Endodermal cell (in vitro differentiated cells): Measurements from ENCODE around the gene KRT5. TPM values are rescaled to one million over a fixed set of nuclear protein-coding genes. Genes with fewer than 3 reads are reported as not detected.
A peak's percentile ranks its signal among the peaks of the same experiment; 100 is the strongest.

Source experiments
- DNase-seq: peaks from one replicate; pipeline ENCODE4 v3.0.0-alpha.2; 2017
- H3K27ac ChIP-seq: 2 replicates; pipeline ENCODE4 v1.5.1; 2013; ENCODE audit warnings: mild to moderate bottlenecking, low read depth, low read length, moderate library complexity
- H3K27me3 ChIP-seq: 2 replicates; pipeline ENCODE4 v1.6.1; 2013; ENCODE audit warnings: mild to moderate bottlenecking, low read length, moderate library complexity; ENCODE audit not compliant: insufficient read depth, control insufficient read depth, poor library complexity, severe bottlenecking
- H3K36me3 ChIP-seq: 2 replicates; pipeline ENCODE4 v1.7.0; 2013; ENCODE audit warnings: mild to moderate bottlenecking, low read length, moderate library complexity; ENCODE audit not compliant: control insufficient read depth, insufficient read depth
- H3K4me1 ChIP-seq: one replicate; pipeline ENCODE4 v1.7.0; 2013; ENCODE audit warnings: low read length; ENCODE audit not compliant: control insufficient read depth, insufficient read depth
- H3K4me3 ChIP-seq: 2 replicates; pipeline ENCODE4 v1.5.1; 2013; ENCODE audit warnings: mild to moderate bottlenecking, low read length, moderate library complexity
- H3K9ac ChIP-seq: 2 replicates; pipeline ENCODE4 v1.6.1; 2013; ENCODE audit warnings: mild to moderate bottlenecking, low read length, moderate library complexity; ENCODE audit not compliant: poor library complexity, severe bottlenecking; ENCODE audit errors: extremely low read depth
- H3K9me3 ChIP-seq: 2 replicates; pipeline ENCODE4 v1.6.1; 2013; ENCODE audit warnings: mild to moderate bottlenecking, low read length, moderate library complexity; ENCODE audit not compliant: control insufficient read depth
- H3K27ac Mint-ChIP-seq: 2 replicates; pipeline ENCODE4 v1.8.0; 2020; ENCODE audit warnings: mixed read lengths
- H3K27me3 Mint-ChIP-seq: 2 replicates; pipeline ENCODE4 v1.8.0; 2021; ENCODE audit warnings: mild to moderate bottlenecking, mixed read lengths; ENCODE audit not compliant: insufficient read depth
- H3K36me3 Mint-ChIP-seq: 2 replicates; pipeline ENCODE4 v1.8.0; 2020; ENCODE audit warnings: low read depth, mixed read lengths
- H3K4me1 Mint-ChIP-seq: 2 replicates; pipeline ENCODE4 v1.8.0; 2020; ENCODE audit warnings: mixed read lengths
- H3K4me3 Mint-ChIP-seq: 2 replicates; pipeline ENCODE4 v1.8.0; 2020; ENCODE audit warnings: mild to moderate bottlenecking, moderate library complexity, mixed read lengths
- H3K9me3 Mint-ChIP-seq: 2 replicates; pipeline ENCODE4 v1.8.0; 2020; ENCODE audit warnings: mild to moderate bottlenecking, mixed read lengths
- CTCF ChIP-seq: fragments of 200-600 bp; sonication (generic); conservative IDR thresholded peaks from 2 replicates; pipeline ENCODE4 v1.5.0; 2021; ENCODE audit warnings: antibody characterized with exemption, mild to moderate bottlenecking
- WGBS, 2 experiments: methylation state at CpG; one replicate each; pipeline versions ENCODE4 v1.1.5 to v1.1.7; 2013; ENCODE audit warnings: missing lambda C conversion rate in 2 of 2, mixed read lengths in 1 of 2; ENCODE audit not compliant: insufficient coverage in 1 of 2, insufficient read length in 1 of 2; 5-methylcytosine and 5-hydroxymethylcytosine counted together
- total RNA-seq, 2 donors: library from RNA; stranded (reverse); fragmentation: NEBNext Ultra II Directional in 1 of 2; extraction: Animal tissue kit (Norgen Biotek cat#: 25700) in 1 of 2; gene quantifications; 2 replicates in 1 of 2; 3 replicates in 1 of 2; pipeline ENCODE4 v1.2.1, GENCODE V29; 2021

Gene KRT5
- total RNA-seq, 2 donors from 2014 or later: not detected

- H3K9me3 ChIP-seq: no peaks in the 10 kb centered on the region
- no peaks in the 10 kb centered on the region for H3K27me3 ChIP-seq
- H3K9ac ChIP-seq: no peak overlapping the region
- Mint-ChIP-seq H3K4me3 (no peak overlapping the region), H3K27me3 (peaks cover 2% of the 10 kb centered on the region), H3K27ac (no peak overlapping the region), H3K4me1 (peaks cover 19% of the 10 kb centered on the region), H3K9me3 (no peaks in the 10 kb centered on the region), H3K36me3 (no peaks in the 10 kb centered on the region)
- WGBS, 2 experiments: 82 to 83% methylated on average over 10 to 13 of the region's 13 CpGs
- H3K27ac ChIP-seq: no peak overlapping the region
- TF ChIP-seq CTCF: no peak
- DNase-seq: peak; percentile 40
- H3K4me3 ChIP-seq: no peak overlapping the region
- H3K4me1 ChIP-seq: peaks cover 7% of the 10 kb centered on the region
- H3K36me3 ChIP-seq: no peaks in the 10 kb centered on the region
These were observed 5.7 kb upstream of the KRT5 start for GRCh38 chr12:52525661-52526499.

GRCh38 chr12:52524898-52525591 is 4.9 kb upstream of the KRT5 start:
- DNase-seq: peak; percentile 44
- no peaks in the 10 kb centered on the region for H3K9me3 Mint-ChIP-seq
- Histone ChIP-seq H3K4me1 (peaks cover 7% of the 10 kb centered on the region), H3K36me3 (no peaks in the 10 kb centered on the region), H3K9me3 (no peaks in the 10 kb centered on the region), H3K9ac (no peak overlapping the region), H3K27ac (no peak overlapping the region), H3K4me3 (no peak overlapping the region), H3K27me3 (no peaks in the 10 kb centered on the region)
- peaks cover 2% of the 10 kb centered on the region for H3K27me3 Mint-ChIP-seq
- no peak for TF ChIP-seq CTCF
- no peak overlapping the region for H3K27ac Mint-ChIP-seq
- H3K36me3 Mint-ChIP-seq: no peaks in the 10 kb centered on the region
- H3K4me1 Mint-ChIP-seq: peaks cover 23% of the 10 kb centered on the region
- whole genome bisulfite sequencing, 2 experiments: 93 to 100% methylated on average over 2 to 5 of the region's 5 CpGs
- H3K4me3 Mint-ChIP-seq: no peak overlapping the region

- Mint-ChIP-seq H3K4me1 (peaks cover 23% of the 10 kb centered on the region), H3K4me3 (no peak overlapping the region), H3K27ac (no peak overlapping the region), H3K27me3 (peaks cover 2% of the 10 kb centered on the region), H3K36me3 (no peaks in the 10 kb centered on the region), H3K9me3 (no peaks in the 10 kb centered on the region)
- Histone ChIP-seq H3K36me3 (no peaks in the 10 kb centered on the region), H3K9me3 (no peaks in the 10 kb centered on the region), H3K27ac (no peak overlapping the region), H3K4me3 (no peak overlapping the region), H3K9ac (no peak overlapping the region), H3K4me1 (peaks cover 7% of the 10 kb centered on the region), H3K27me3 (no peaks in the 10 kb centered on the region)
- no peak for TF ChIP-seq CTCF
- DNase-seq: peak; percentile 38
- WGBS, 2 experiments: 85 to 86% methylated on average over 4 to 6 of the region's 6 CpGs
These were observed 4.2 kb upstream of the KRT5 start for GRCh38 chr12:52524241-52524897.
